Naive thymus-derived CD4-positive, alpha-beta T cell (primary cell): Measurements from ENCODE around the gene CXCL3. TPM values are rescaled to one million over a fixed set of nuclear protein-coding genes. Genes with fewer than 3 reads are reported as not detected.

Experiments
- ATAC-seq: fragments of 150-1000 bp; cut with Tn5 transposase; 2 replicates; pipeline ENCODE4 v1.10.0; 2021; ENCODE audit warnings: mild to moderate bottlenecking, moderate library complexity
- CTCF ChIA-PET: fragments of 350-600 bp; sonication (Branson Sonifier 250); formaldehyde crosslinking; loops from one replicate; lab custom pipeline; 2021; ENCODE audit warnings: antibody characterized with exemption; lab: Charles Lee
- POLR2A ChIA-PET: fragments of 350-600 bp; sonication (Branson Sonifier 250); formaldehyde crosslinking; loops from one replicate; lab custom pipeline; 2021; ENCODE audit warnings: antibody characterized with exemption, inconsistent platforms; lab: Charles Lee
- DNase-seq, 9 donors: peaks; one replicate each; pipeline versions ENCODE4 v3.0.0 to v3.0.0-alpha.2; 2020 to 2022; ENCODE audit warnings: mixed read lengths in 1 of 9
- H3K27ac ChIP-seq: one replicate; pipeline ENCODE4 v1.7.0; 2013; ENCODE audit warnings: mild to moderate bottlenecking, low read depth, low read length, moderate library complexity
- H3K27me3 ChIP-seq, 2 donors: one replicate each; pipeline ENCODE4 v1.7.0; 2013; ENCODE audit warnings: low read length in 2 of 2, mild to moderate bottlenecking in 2 of 2, moderate library complexity in 2 of 2; ENCODE audit not compliant: control insufficient read depth in 2 of 2, insufficient read depth in 2 of 2
- H3K36me3 ChIP-seq, 3 experiments: 1 replicate in 2 of 3; 2 replicates in 1 of 3; pipeline ENCODE4 v1.7.0; 2013; ENCODE audit warnings: low read length in 3 of 3, mild to moderate bottlenecking in 3 of 3, moderate library complexity in 1 of 3; ENCODE audit not compliant: insufficient read depth in 3 of 3, control insufficient read depth in 2 of 3
- H3K4me1 ChIP-seq, 2 donors: one replicate each; pipeline ENCODE4 v1.7.0; 2013; ENCODE audit warnings: low read length in 2 of 2, mild to moderate bottlenecking in 2 of 2, moderate library complexity in 1 of 2; ENCODE audit not compliant: control insufficient read depth in 2 of 2, insufficient read depth in 2 of 2
- H3K4me3 ChIP-seq: 2 replicates; pipeline ENCODE4 v1.7.0; 2013; ENCODE audit warnings: mild to moderate bottlenecking, low read length
- H3K9me3 ChIP-seq, 3 experiments: 1 replicate in 2 of 3; 2 replicates in 1 of 3; pipeline ENCODE4 v1.7.0; 2013; ENCODE audit warnings: low read length in 3 of 3; ENCODE audit not compliant: control insufficient read depth in 2 of 3
- H3K27ac Mint-ChIP-seq, 9 donors: one replicate each; pipeline ENCODE4 v1.8.0; 2020 to 2022; ENCODE audit warnings: mixed read lengths in 9 of 9, mild to moderate bottlenecking in 8 of 9, moderate library complexity in 5 of 9, inconsistent platforms in 2 of 9
- H3K27me3 Mint-ChIP-seq, 5 donors: one replicate each; pipeline ENCODE4 v1.8.0; 2021 to 2022; ENCODE audit warnings: mixed read lengths in 5 of 5, mild to moderate bottlenecking in 1 of 5
- H3K36me3 Mint-ChIP-seq, 5 donors: one replicate each; pipeline ENCODE4 v1.8.0; 2020 to 2022; ENCODE audit warnings: mixed read lengths in 5 of 5, mild to moderate bottlenecking in 3 of 5, inconsistent platforms in 1 of 5
- H3K4me1 Mint-ChIP-seq, 7 donors: one replicate each; pipeline ENCODE4 v1.8.0; 2020 to 2022; ENCODE audit warnings: mixed read lengths in 7 of 7, mild to moderate bottlenecking in 3 of 7, inconsistent platforms in 1 of 7
- H3K4me3 Mint-ChIP-seq, 10 donors: one replicate each; pipeline ENCODE4 v1.8.0; 2020 to 2022; ENCODE audit warnings: mild to moderate bottlenecking in 10 of 10, mixed read lengths in 10 of 10, moderate library complexity in 6 of 10, inconsistent platforms in 2 of 10
- H3K9me3 Mint-ChIP-seq, 11 donors: one replicate each; pipeline ENCODE4 v1.8.0; 2020 to 2022; ENCODE audit warnings: mixed read lengths in 11 of 11, mild to moderate bottlenecking in 4 of 11, inconsistent platforms in 1 of 11, moderate library complexity in 1 of 11
- intact Hi-C, 2 donors: fragments of 100-400 bp; cut with micrococcal nuclease; formaldehyde crosslinking; loops; one replicate each; pipeline ENCODE4 v1.15.1; 2023
- polyA plus RNA-seq, 2 donors: library from polyadenylated mRNA; unstranded; fragments of 300-500 nt; fragmentation: Illumina TruSeq; gene quantifications; one replicate each; pipeline ENCODE4 v1.2.3, GENCODE V29; 2021
- total RNA-seq, 6 experiments: library from RNA in 5 of 6; stranded (reverse) in 5 of 6; gene quantifications; 1 replicate in 5 of 6; 2 replicates in 1 of 6; pipeline ENCODE4 v1.2.3 and lab custom pipeline; 2021 to 2026

CXCL3 gene
- total and polyA plus RNA-seq, 7 experiments from 2014 or later: 0.92 to 15.3 (median 3.0) TPM; not detected in 4

- Histone ChIP-seq H3K4me3 (no peak overlapping the region), H3K4me1 (no peaks in the 10 kb centered on the region), H3K36me3 (no peaks in the 10 kb centered on the region), H3K27me3 (peaks cover 0 to 7% of the 10 kb centered on the region in 2 donors), H3K27ac (no peak overlapping the region), H3K9me3 (no peaks in the 10 kb centered on the region)
- intact Hi-C loops: no loop called here
- ChIA-PET CTCF (no interaction called here), POLR2A (no interaction called here)
- H3K27me3 Mint-ChIP-seq: peaks cover 59 to 63% (median 62%) of the 10 kb centered on the region in 5 donors
- peak overlapping the region; percentile 66 to 87 (median 83) for H3K4me3 Mint-ChIP-seq
- H3K4me1 Mint-ChIP-seq: peaks cover 8 to 20% (median 16%) of the 10 kb centered on the region in 7 donors
- peaks cover 0 to 4% (median 0%) of the 10 kb centered on the region in 5 donors for H3K36me3 Mint-ChIP-seq
- peaks cover 0 to 5% (median 0%) of the 10 kb centered on the region in 11 donors for H3K9me3 Mint-ChIP-seq
- H3K27ac Mint-ChIP-seq: no peak overlapping the region
- no peak for DNase-seq
- no peak for ATAC-seq
Observed at GRCh38 chr4:74037076-74037955, 1.2 kb downstream of the CXCL3 start.

GRCh38 chr4:74033739-74034138 lies 4.8 kb downstream of the CXCL3 start:
- no peak overlapping the region for H3K4me3 Mint-ChIP-seq
- Histone ChIP-seq H3K4me1 (no peaks in the 10 kb centered on the region), H3K27ac (no peak overlapping the region), H3K9me3 (no peaks in the 10 kb centered on the region), H3K36me3 (no peaks in the 10 kb centered on the region), H3K4me3 (no peak overlapping the region), H3K27me3 (peaks cover 0 to 5% of the 10 kb centered on the region in 2 donors)
- H3K9me3 Mint-ChIP-seq: peaks cover 0 to 5% (median 0%) of the 10 kb centered on the region in 11 donors
- no peak overlapping the region for H3K27ac Mint-ChIP-seq
- CTCF ChIA-PET: no interaction called here
- H3K27me3 Mint-ChIP-seq: peaks cover 29 to 37% (median 32%) of the 10 kb centered on the region in 5 donors
- POLR2A ChIA-PET: no interaction called here
- peaks cover 0 to 4% (median 0%) of the 10 kb centered on the region in 5 donors for H3K36me3 Mint-ChIP-seq
- intact Hi-C loops: no loop called here
- DNase-seq: no peak
- ATAC-seq: peak; percentile 79
- H3K4me1 Mint-ChIP-seq: peaks cover under 1 to 8% (median 6%) of the 10 kb centered on the region in 7 donors

GRCh38 chr4:74032064-74032463 lies 6.4 kb downstream of the CXCL3 start:
- Histone ChIP-seq H3K4me3 (no peak overlapping the region), H3K4me1 (no peaks in the 10 kb centered on the region), H3K36me3 (no peaks in the 10 kb centered on the region), H3K27me3 (no peaks in the 10 kb centered on the region), H3K9me3 (no peaks in the 10 kb centered on the region), H3K27ac (no peak overlapping the region)
- H3K27me3 Mint-ChIP-seq: peaks cover 18 to 29% (median 25%) of the 10 kb centered on the region in 5 donors
- ATAC-seq (no peak), DNase-seq (no peak)
- H3K4me3 Mint-ChIP-seq: no peak overlapping the region
- H3K4me1 Mint-ChIP-seq: peaks cover 0 to 2% (median 0%) of the 10 kb centered on the region in 7 donors
- no peak overlapping the region for H3K27ac Mint-ChIP-seq
- ChIA-PET CTCF (no interaction called here), POLR2A (no interaction called here)
- intact Hi-C loops: no loop called here
- peaks cover 0 to 4% (median 0%) of the 10 kb centered on the region in 5 donors for H3K36me3 Mint-ChIP-seq
- H3K9me3 Mint-ChIP-seq: peaks cover 0 to 11% (median 0%) of the 10 kb centered on the region in 11 donors

GRCh38 chr4:74031576-74031975 lies 6.9 kb downstream of the CXCL3 start:
- ATAC-seq (no peak), DNase-seq (no peak)
- Histone ChIP-seq H3K27me3 (no peaks in the 10 kb centered on the region), H3K9me3 (no peaks in the 10 kb centered on the region), H3K4me3 (no peak overlapping the region), H3K27ac (no peak overlapping the region), H3K4me1 (no peaks in the 10 kb centered on the region), H3K36me3 (no peaks in the 10 kb centered on the region)
- Mint-ChIP-seq H3K27me3 (peaks cover 16 to 28% (median 22%) of the 10 kb centered on the region in 5 donors), H3K36me3 (peaks cover 0 to 4% (median 0%) of the 10 kb centered on the region in 5 donors), H3K9me3 (peaks cover 0 to 13% (median 0%) of the 10 kb centered on the region in 11 donors), H3K4me3 (no peak overlapping the region), H3K27ac (no peak overlapping the region), H3K4me1 (peaks cover 0 to 2% (median 0%) of the 10 kb centered on the region in 7 donors)
- ChIA-PET POLR2A (no interaction called here), CTCF (no interaction called here)
- intact Hi-C loops: no loop called here

- H3K4me3 Mint-ChIP-seq: no peak overlapping the region
- POLR2A ChIA-PET: no interaction called here
Observed at GRCh38 chr4:74030285-74030684, 8.2 kb downstream of the CXCL3 start.

GRCh38 chr4:74028504-74028903 lies 10.0 kb downstream of the CXCL3 start:
- H3K27me3 ChIP-seq: no peaks in the 10 kb centered on the region
- ATAC-seq (no peak), DNase-seq (no peak)
- Mint-ChIP-seq H3K36me3 (peaks cover 0 to 4% (median 0%) of the 10 kb centered on the region in 5 donors), H3K4me1 (no peaks in the 10 kb centered on the region), H3K27ac (no peak overlapping the region), H3K4me3 (no peak overlapping the region), H3K27me3 (peaks cover 5 to 14% (median 10%) of the 10 kb centered on the region in 5 donors), H3K9me3 (peaks cover 0 to 19% (median 5%) of the 10 kb centered on the region in 11 donors)
- no peaks in the 10 kb centered on the region for H3K4me1 ChIP-seq
- no peaks in the 10 kb centered on the region for H3K36me3 ChIP-seq
- CTCF ChIA-PET: no interaction called here
- no peak overlapping the region for H3K27ac ChIP-seq
- POLR2A ChIA-PET: no interaction called here
- intact Hi-C loops: loop anchor here in 1 of 2 donors (10.0 kb wide), 1 partner anchor 64 kb away; no protein-coding TSS in a partner anchor
- no peaks in the 10 kb centered on the region for H3K9me3 ChIP-seq
- no peak overlapping the region for H3K4me3 ChIP-seq

More at GRCh38 chr4:74030285-74030684, 8.2 kb downstream of the CXCL3 start:
- H3K4me1 Mint-ChIP-seq: peaks cover 0 to 2% (median 0%) of the 10 kb centered on the region in 7 donors
- ATAC-seq (no peak), DNase-seq (no peak)
- H3K36me3 ChIP-seq: no peaks in the 10 kb centered on the region
- no peaks in the 10 kb centered on the region for H3K9me3 ChIP-seq
- peaks cover 0 to 4% (median 0%) of the 10 kb centered on the region in 5 donors for H3K36me3 Mint-ChIP-seq
- H3K9me3 Mint-ChIP-seq: peaks cover 0 to 19% (median 5%) of the 10 kb centered on the region in 11 donors
- H3K4me1 ChIP-seq: no peaks in the 10 kb centered on the region
- no peak overlapping the region for H3K4me3 ChIP-seq
- H3K27ac ChIP-seq: no peak overlapping the region
- H3K27me3 Mint-ChIP-seq: peaks cover 6 to 18% (median 13%) of the 10 kb centered on the region in 5 donors
- CTCF ChIA-PET: no interaction called here
- intact Hi-C loops: no loop called here
- H3K27ac Mint-ChIP-seq: no peak overlapping the region
- no peaks in the 10 kb centered on the region for H3K27me3 ChIP-seq
